ENCODE measurements around the gene NDUFS5.
A peak's percentile ranks its signal among the peaks of the same experiment; 100 is the strongest.
"Not testable (repeated sequence)": the region's sequence is repeated elsewhere in the genome, so short reads cannot be mapped to it uniquely, and the experiment has no call there.

The NDUFS5 gene

GRCh38 chr1:39026051-39026865 is at the start of gene NDUFS5:
NDUFS5 (plus strand) TSS chr1:39026350; CDS start chr1:39028725, 2,375 bp downstream.
- DNase-seq: peak; percentile 90

- not testable (repeated sequence) for DNase-seq
Measured at GRCh38 chr1:38977399-38978244, 48.5 kb upstream of the NDUFS5 start.

- not testable (repeated sequence) for DNase-seq
Measured at GRCh38 chr1:38978245-38978542, 48.0 kb upstream of the NDUFS5 start.

- not testable (repeated sequence) for DNase-seq
Measured at GRCh38 chr1:38979380-38979779, 46.8 kb upstream of the NDUFS5 start.

GRCh38 chr1:38989979-38990378 is 36.2 kb upstream of the NDUFS5 start:
- no peak for DNase-seq

GRCh38 chr1:38990386-38990737 is 35.8 kb upstream of the NDUFS5 start:
- DNase-seq: no peak

GRCh38 chr1:38990738-38991637 is 35.2 kb upstream of the NDUFS5 start, which contains the start of gene AKIRIN1:
AKIRIN1 (plus strand) TSS chr1:38991276; CDS start chr1:38991381, 105 bp downstream.
- DNase-seq: peak; percentile 87

- DNase-seq: no peak
Measured at GRCh38 chr1:38991638-38992411, 34.3 kb upstream of the NDUFS5 start.

GRCh38 chr1:38992412-38993111 is 33.6 kb upstream of the NDUFS5 start:
- DNase-seq: no peak

- no peak for DNase-seq
Measured at GRCh38 chr1:38994196-38994595, 32.0 kb upstream of the NDUFS5 start.

- no peak for DNase-seq
Measured at GRCh38 chr1:38997034-38997900, 28.9 kb upstream of the NDUFS5 start.

GRCh38 chr1:38997901-38998190 is 28.3 kb upstream of the NDUFS5 start:
- DNase-seq: no peak

- no peak for DNase-seq
Measured at GRCh38 chr1:39001516-39002421, 24.4 kb upstream of the NDUFS5 start.

- DNase-seq: no peak
Measured at GRCh38 chr1:39003281-39003680, 22.9 kb upstream of the NDUFS5 start.

- no peak for DNase-seq
Measured at GRCh38 chr1:39003794-39004193, 22.4 kb upstream of the NDUFS5 start.

GRCh38 chr1:39006287-39006686 is 19.9 kb upstream of the NDUFS5 start:
- DNase-seq: no peak

GRCh38 chr1:39006726-39007645 is 19.2 kb upstream of the NDUFS5 start:
- no peak for DNase-seq

GRCh38 chr1:39014956-39015355 is 11.2 kb upstream of the NDUFS5 start:
- not testable (repeated sequence) for DNase-seq

Data from NCI-H2171 (cell line).